ENCODE measurements around the gene PCOLCE2. TPM values are rescaled to one million over a fixed set of nuclear protein-coding genes. Genes with fewer than 3 reads are reported as not detected.
A peak's percentile ranks its signal among the peaks of the same experiment; 100 is the strongest.

Gene PCOLCE2
- total RNA-seq, 1 donor from 2014 or later = 1.7 TPM

DNA sequence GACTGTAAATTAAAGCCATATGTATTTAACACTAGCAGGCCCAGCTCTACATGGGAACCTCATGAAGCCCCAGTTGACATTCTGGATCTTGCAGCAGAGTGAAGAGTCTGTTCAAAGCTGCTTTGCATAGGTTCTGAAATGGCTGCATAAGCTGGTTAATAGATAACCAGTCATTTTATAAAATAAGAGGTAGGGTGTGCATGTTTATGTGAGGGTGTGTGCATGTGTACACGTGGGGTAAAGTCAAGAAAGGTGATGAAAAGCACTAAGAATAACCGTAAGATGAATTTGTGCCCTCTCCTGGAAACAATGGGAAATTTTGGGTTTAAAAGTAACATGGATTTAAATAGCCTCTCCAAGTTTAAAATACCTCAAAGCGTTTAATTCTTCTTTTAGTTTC is 41.6 kb upstream of the PCOLCE2 start:
- DNase-seq (ENCODE audit: low read depth) = no peak
- no peaks in the 10 kb centered on the region for H3K36me3 ChIP-seq (ENCODE audit: control insufficient read depth, insufficient read depth, low read length)
- H3K27me3 ChIP-seq (ENCODE audit: control insufficient read depth, insufficient read depth, low read length) = no peaks in the 10 kb centered on the region
- TF ChIP-seq, protein P1, sequence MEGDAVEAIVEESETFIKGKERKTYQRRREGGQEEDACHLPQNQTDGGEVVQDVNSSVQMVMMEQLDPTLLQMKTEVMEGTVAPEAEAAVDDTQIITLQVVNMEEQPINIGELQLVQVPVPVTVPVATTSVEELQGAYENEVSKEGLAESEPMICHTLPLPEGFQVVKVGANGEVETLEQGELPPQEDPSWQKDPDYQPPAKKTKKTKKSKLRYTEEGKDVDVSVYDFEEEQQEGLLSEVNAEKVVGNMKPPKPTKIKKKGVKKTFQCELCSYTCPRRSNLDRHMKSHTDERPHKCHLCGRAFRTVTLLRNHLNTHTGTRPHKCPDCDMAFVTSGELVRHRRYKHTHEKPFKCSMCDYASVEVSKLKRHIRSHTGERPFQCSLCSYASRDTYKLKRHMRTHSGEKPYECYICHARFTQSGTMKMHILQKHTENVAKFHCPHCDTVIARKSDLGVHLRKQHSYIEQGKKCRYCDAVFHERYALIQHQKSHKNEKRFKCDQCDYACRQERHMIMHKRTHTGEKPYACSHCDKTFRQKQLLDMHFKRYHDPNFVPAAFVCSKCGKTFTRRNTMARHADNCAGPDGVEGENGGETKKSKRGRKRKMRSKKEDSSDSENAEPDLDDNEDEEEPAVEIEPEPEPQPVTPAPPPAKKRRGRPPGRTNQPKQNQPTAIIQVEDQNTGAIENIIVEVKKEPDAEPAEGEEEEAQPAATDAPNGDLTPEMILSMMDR (IDR thresholded peaks at IDR 0.05; ENCODE audit: insufficient read depth, low read length, poor library complexity, severe bottlenecking) = no peak
- no peak overlapping the region for H3K4me3 ChIP-seq (ENCODE audit: low read depth, low read length)

DNA sequence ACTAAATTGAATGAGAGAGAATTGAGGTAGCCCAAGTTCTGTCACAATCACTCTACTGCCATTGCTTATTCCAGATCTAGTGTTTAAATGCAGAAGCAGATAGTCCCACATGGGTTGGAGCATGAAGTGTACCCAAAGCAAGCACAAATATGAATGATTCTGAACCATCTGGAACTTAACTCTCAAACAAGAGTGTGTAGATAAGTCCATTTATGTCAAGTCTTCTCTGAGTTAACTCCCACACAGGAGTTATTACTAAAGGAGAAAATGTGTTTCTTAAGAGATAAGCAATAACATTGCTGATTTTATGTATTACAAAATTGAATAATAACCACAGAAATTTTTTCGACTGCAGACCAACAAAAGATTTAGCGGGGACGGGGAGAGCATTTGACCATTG is 41.0 kb upstream of the PCOLCE2 start:
- H3K27me3 ChIP-seq (ENCODE audit: control insufficient read depth, insufficient read depth, low read length) = no peaks in the 10 kb centered on the region
- H3K4me3 ChIP-seq (ENCODE audit: low read depth, low read length) = no peak overlapping the region
- no peaks in the 10 kb centered on the region for H3K36me3 ChIP-seq (ENCODE audit: control insufficient read depth, insufficient read depth, low read length)
- TF ChIP-seq, protein P1 (IDR thresholded peaks at IDR 0.05; ENCODE audit: insufficient read depth, low read length, poor library complexity, severe bottlenecking) = no peak
- DNase-seq (ENCODE audit: low read depth) = no peak

DNA sequence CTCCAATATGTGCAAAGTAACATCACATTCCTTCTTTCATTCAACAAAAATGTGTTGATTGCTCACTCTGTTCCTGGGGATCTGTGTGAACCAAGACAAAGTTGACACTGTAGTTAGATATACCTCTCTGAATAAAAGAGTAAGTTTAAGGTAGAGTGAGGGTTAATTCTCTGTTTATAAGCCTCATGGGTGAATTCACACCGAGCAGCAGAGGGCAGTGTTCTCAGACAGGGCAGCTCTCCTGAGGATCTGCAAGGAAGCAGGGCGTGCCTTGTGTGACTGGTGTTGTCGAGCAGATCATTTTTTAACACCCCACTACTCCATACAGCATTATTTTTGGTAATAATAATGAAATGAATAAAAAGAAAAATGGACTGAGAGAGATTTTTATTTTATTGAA is 40.2 kb upstream of the PCOLCE2 start:
- H3K27me3 ChIP-seq (ENCODE audit: control insufficient read depth, insufficient read depth, low read length) = no peaks in the 10 kb centered on the region
- no peak overlapping the region for H3K4me3 ChIP-seq (ENCODE audit: low read depth, low read length)
- no peak for DNase-seq (ENCODE audit: low read depth)
- no peaks in the 10 kb centered on the region for H3K36me3 ChIP-seq (ENCODE audit: control insufficient read depth, insufficient read depth, low read length)
- TF ChIP-seq, protein P1 (IDR thresholded peaks at IDR 0.05; ENCODE audit: insufficient read depth, low read length, poor library complexity, severe bottlenecking) = peak; percentile 49

DNA sequence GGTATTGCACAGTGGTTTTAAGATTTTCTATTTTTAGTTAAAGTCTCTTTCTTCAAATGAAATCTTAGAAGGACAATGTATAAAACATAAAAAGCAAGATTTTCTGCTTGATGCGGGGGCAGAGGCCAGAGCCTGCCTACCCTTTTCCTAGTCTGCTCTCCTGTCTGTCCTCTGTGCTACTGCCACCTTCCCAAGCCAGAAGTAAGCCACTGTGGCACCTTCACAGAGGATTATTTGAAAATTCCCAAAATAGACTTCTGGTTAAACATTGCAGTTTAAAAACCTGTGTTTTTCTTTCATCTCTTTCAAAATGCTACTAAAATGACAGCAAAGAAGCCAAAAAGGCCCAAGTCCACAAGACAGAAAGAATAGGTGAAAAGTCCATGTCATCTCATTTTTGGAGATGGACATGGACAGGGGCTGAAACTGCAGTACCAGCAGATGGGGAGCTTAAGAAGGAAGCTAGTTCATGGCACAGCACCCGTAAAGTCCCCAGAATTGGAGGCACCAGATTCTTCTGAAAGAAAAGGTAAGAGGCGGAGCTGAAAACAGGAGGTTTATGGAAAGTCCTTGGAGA is 37.6 kb upstream of the PCOLCE2 start:
- TF ChIP-seq, protein P1 (IDR thresholded peaks at IDR 0.05; ENCODE audit: insufficient read depth, low read length, poor library complexity, severe bottlenecking) = no peak
- DNase-seq (ENCODE audit: low read depth) = no peak
- Histone ChIP-seq H3K4me3 (ENCODE audit: low read depth, low read length) (no peak overlapping the region), H3K27me3 (ENCODE audit: control insufficient read depth, insufficient read depth, low read length) (no peaks in the 10 kb centered on the region), H3K36me3 (ENCODE audit: control insufficient read depth, insufficient read depth, low read length) (no peaks in the 10 kb centered on the region)

DNA sequence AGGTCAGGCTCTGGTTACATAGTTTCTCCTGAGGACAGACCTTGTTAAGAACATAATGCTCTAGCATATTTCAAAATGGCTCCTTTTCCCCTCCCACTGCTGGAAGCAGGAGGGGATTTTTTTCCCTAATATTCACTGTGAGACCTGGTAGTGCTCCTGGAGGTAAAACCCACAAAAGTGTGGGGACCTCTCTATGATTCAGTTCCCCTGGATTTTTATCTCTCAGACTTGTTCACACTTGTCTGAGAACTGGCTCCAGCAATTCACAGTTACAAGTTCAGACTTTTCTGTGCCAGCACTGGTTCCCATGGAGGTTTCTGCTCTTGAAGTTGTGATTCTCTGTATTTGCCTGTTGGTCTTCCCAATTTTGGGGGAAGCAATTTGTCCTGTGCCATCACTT is 36.3 kb upstream of the PCOLCE2 start:
- no peak for DNase-seq (ENCODE audit: low read depth)
- Histone ChIP-seq H3K4me3 (ENCODE audit: low read depth, low read length) (no peak overlapping the region), H3K27me3 (ENCODE audit: control insufficient read depth, insufficient read depth, low read length) (no peaks in the 10 kb centered on the region), H3K36me3 (ENCODE audit: control insufficient read depth, insufficient read depth, low read length) (no peaks in the 10 kb centered on the region)
- TF ChIP-seq, protein P1 (IDR thresholded peaks at IDR 0.05; ENCODE audit: insufficient read depth, low read length, poor library complexity, severe bottlenecking) = no peak

DNA sequence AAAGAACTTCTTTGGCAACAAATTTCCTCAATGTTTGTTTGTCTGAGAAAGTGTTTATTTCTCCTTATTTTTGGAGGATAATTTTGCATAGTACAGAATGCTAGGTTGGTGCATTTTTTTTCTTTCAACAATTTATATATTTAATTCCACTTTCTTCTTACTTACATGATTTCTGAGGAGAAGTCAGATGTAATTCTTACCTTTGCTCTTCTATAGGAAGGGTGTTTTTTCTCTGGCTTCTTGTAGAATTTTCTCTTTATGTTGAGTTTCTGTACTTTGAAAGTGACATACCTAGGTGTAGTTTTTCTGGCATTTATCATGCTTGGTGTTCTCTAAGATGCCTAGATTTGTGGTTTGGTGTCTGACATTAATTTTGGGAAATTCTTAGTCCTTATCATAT is 34.8 kb upstream of the PCOLCE2 start:
- H3K27me3 ChIP-seq (ENCODE audit: control insufficient read depth, insufficient read depth, low read length) = no peaks in the 10 kb centered on the region
- H3K4me3 ChIP-seq (ENCODE audit: low read depth, low read length) = no peak overlapping the region
- no peak for DNase-seq (ENCODE audit: low read depth)
- TF ChIP-seq, protein P1 (IDR thresholded peaks at IDR 0.05; ENCODE audit: insufficient read depth, low read length, poor library complexity, severe bottlenecking) = no peak
- no peaks in the 10 kb centered on the region for H3K36me3 ChIP-seq (ENCODE audit: control insufficient read depth, insufficient read depth, low read length)

Data from kidney epithelial cell (primary cell).